Stimulated activated CD8-positive, alpha-beta memory T cell treated with anti-CD3 and anti-CD28 coated beads, Interleukin-4, amount 100 ng/mL, for 4 hours (primary cell): ENCODE measurements around the gene NPHS2.
"Not testable (repeated sequence)": the region's sequence is repeated elsewhere in the genome, so short reads cannot be mapped to it uniquely, and the experiment has no call there.

Experiments
- DNase-seq, 2 donors: peaks; one replicate each; pipeline ENCODE4 v3.0.0-alpha.2; 2020; ENCODE audit warnings: low read depth in 2 of 2, low spot score in 1 of 2

NPHS2 gene

DNA sequence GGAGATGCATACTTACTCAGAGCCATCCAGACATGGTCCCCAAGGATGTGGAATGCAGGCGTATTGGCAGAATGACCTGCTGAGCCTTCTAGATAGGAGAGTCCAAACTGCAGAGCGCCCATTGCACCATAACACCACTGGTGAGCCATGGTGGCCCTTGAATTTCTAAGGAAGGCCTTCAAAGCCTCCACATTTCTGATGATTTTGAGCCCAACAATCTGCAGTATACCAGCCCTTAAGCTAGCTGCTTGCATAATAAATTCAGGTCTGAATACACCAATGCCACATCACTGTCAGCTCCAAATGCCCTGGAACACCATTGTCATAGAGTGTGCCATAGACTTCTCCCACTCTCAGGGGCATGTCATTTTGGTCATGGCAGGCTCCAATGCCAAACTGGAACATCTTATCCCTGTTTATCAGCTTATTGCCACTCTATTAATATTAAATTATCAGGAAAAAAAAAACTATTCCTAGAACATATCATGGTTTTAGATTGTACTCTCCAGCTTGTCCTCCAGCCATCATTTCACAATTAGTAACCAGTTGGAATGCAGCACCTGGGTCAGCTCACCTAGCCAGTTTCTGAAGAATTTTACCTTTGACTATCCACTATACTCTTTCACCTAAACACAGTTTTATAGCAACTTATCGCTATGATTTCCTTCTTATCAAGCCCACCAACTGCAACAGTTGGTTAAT is 26.9 kb downstream of the NPHS2 start:
- no peak for DNase-seq

- no peak for DNase-seq
Measured at GRCh38 chr1:179547021-179547535, 28.7 kb downstream of the NPHS2 start.

DNA sequence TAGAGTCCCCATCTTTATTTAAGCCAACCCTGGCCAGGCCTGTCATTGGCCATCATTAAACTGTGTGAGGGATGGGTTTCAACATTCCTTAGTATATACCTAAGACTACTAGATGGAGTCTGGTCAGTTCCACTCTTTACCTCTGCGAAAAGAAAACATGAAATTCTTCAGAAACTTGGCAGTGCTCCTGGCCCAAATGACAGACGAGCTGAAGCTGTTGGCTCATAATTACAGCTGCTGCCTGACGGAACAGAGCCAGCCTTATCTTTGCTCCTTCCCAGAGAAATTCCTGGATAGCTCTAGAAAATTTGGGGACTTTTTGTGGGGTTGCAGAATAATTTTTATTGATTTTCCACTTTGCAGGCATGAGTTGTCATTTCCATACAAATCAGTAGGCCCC is 30.4 kb downstream of the NPHS2 start:
- no peak for DNase-seq

GRCh38 chr1:179541774-179542173 is 34.0 kb downstream of the NPHS2 start:
- no peak for DNase-seq

DNA sequence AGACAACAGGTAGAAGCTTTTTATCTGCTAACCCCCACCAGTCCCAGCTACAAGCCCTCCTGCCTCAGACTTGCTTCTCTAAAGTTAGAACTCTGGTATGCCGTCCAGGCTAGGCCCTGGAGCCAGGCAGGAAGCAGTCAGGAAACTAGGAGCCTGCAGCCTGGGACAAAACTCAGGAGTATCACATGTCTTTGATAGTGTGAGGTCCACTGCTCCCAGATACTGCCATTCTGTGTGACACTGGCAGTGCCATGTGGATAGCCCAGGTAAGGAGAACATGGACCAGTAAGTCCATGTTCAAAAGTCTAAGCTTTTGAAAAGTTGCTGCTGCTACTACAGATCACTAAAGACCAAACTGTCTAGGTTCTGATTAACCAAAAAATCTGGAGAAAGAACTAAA is 45.4 kb downstream of the NPHS2 start:
- no peak for DNase-seq

- no peak for DNase-seq
Measured at GRCh38 chr1:179529482-179530195, 46.1 kb downstream of the NPHS2 start.

DNA sequence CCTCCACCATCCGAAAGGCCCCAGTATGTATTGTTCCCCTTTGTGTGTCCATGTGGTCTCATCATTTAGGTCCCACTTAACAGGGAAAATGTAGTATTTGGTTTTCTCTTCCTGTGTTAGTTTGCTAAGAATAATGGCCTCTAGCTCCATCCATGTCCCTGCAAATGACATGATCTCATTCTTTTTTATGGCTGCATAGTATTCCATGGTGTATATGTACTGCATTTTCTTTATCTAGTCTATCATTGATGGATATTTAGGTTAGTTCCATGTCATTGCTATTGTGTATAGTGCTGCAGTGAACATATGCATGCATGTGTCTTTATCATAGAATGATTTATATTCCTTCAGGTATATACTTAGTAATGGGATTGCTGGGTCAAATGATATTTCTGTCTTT is 57.2 kb downstream of the NPHS2 start:
- DNase-seq, result not testable (repeated sequence)

DNA sequence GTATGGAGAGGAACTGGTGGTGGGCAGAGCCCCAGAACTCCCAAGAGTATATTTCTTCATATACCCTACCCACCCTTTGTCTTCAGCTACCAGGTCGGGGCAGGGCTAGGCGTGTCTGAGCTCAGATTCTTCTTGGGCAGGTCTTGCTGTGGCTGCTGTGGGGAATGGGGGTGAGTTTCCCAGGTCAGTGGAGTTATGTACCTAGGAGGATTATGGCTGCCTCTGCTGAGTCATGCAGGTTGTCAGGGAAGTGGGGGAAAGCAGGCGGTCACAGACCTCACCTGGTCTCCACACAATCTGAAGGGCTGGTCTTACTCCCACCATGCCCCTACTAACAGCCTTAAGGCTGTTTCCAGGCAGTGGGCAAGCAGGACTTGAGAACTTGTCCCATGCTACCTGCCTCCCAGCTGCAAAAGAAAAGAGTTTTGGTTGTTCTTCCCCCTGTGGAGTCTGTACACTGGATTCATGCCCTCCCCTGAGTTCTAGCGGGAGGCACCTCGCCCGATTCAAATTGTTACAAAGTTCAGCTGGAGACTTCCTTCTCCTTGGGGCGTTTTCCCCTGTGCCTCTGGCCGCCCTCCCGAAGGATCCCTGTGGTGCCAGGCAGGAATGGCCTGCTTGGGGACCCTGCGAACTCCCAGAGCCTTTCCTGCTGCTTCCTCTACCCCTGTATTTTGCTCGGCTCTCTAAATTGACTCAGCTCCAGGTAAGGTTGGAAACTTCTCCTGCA is 58.6 kb downstream of the NPHS2 start:
- DNase-seq, result no peak

GRCh38 chr1:179510038-179510437 is 65.7 kb downstream of the NPHS2 start:
- no peak for DNase-seq

DNA sequence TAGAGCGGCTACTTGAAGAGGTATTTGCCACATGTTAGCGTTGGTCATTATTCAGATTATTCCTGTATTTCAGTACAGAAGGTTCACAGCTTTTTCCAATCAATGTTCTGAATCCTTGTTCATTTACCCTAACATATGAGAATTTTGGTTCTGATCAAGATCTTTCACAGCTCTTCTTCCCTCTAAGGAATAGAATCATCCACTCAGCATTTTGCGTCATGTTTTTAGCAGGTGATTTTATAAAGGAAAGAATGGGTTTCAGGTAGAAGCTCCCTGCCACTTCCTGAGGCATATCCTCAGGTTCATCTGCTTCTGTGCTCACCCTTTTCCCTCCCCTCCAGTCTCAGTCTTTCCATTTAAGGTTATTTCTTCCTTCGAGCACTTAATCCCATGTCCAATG is 66.4 kb downstream of the NPHS2 start:
- DNase-seq, result no peak

- DNase-seq, result no peak
Measured at GRCh38 chr1:179506199-179506598, 69.5 kb downstream of the NPHS2 start.
